HCT116 (cell line): ENCODE data around the gene TARM1. TPM values are rescaled to one million over a fixed set of nuclear protein-coding genes. Genes with fewer than 3 reads are reported as not detected.

Experiments used
- ATAC-seq: fragments of 200-7000 bp; cut with Tn5 transposase; 2 replicates; pipeline ENCODE4 v1.9.1; 2020; ENCODE audit warnings: mild to moderate bottlenecking, moderate library complexity
- BruUV-seq: library from RNA; stranded (reverse); fragments of 400-500 nt; replicated peaks from 2 replicates; lab custom pipeline; 2021; lab: Mats Ljungman, UMichigan
- CTCF ChIA-PET: fragments of 300-600 bp; sonication (Branson Sonifier 250); formaldehyde crosslinking; loops from one replicate; lab custom pipeline; 2021; ENCODE audit warnings: antibody characterized with exemption; lab: Charles Lee
- POLR2A ChIA-PET: fragments of 300-600, 350-600 bp; sonication (Branson Sonifier 250); formaldehyde crosslinking; loops from one replicate; lab custom pipeline; 2021; ENCODE audit warnings: antibody characterized with exemption; lab: Charles Lee
- RAD21 ChIA-PET, 2 experiments: fragments of 300-600 bp; sonication (Branson Sonifier 250); formaldehyde crosslinking; loops; one replicate each; lab custom pipeline; 2023; ENCODE audit warnings: low total read pairs in 2 of 2; ENCODE audit not compliant: uncharacterized antibody in 2 of 2, unreplicated experiment in 2 of 2, low non-redundant PET in 1 of 2; lab: Charles Lee
- DNase-seq: peaks from one replicate; pipeline ENCODE4 v3.0.0-alpha.2; 2010; ENCODE audit warnings: low read depth, low spot score
- H2AFZ ChIP-seq: fragments of 200-600 bp; shearing (Covaris generic), sonication (generic); 2 replicates; pipeline ENCODE4 v1.6.1; 2017; ENCODE audit warnings: low read depth, mixed run types, mixed read lengths, antibody characterized with exemption, low read length; ENCODE audit not compliant: poor library complexity, severe bottlenecking
- H3K27ac ChIP-seq: 2 replicates; pipeline ENCODE4 v1.5.1; 2012; ENCODE audit warnings: low read depth, low read length
- H3K27me3 ChIP-seq: fragments of 200-600 bp; sonication (generic); 2 replicates; pipeline ENCODE4 v1.6.1; 2016; ENCODE audit warnings: mixed run types, low read length, mixed read lengths; ENCODE audit not compliant: insufficient read depth
- H3K36me3 ChIP-seq, 2 experiments: fragments of 200-500 bp in 1 of 2; fragments of 200-600 bp in 1 of 2; sonication (Bioruptor generic) in 1 of 2; sonication (generic) in 1 of 2; 2 replicates each; pipeline versions ENCODE4 v1.5.1 to v1.6.1; 2014 to 2016; ENCODE audit warnings: low read length in 2 of 2, inconsistent platforms in 1 of 2, mixed read lengths in 1 of 2, mixed run types in 1 of 2; ENCODE audit not compliant: insufficient read depth in 2 of 2, control insufficient read depth in 1 of 2
- H3K4me1 ChIP-seq, 2 experiments: fragments of 200-600 bp in 1 of 2; sonication (generic) in 1 of 2; 2 replicates each; pipeline versions ENCODE4 v1.5.1 to v1.6.1; 2012 to 2017; ENCODE audit warnings: low read length in 2 of 2, inconsistent platforms in 1 of 2, mild to moderate bottlenecking in 1 of 2, mixed read lengths in 1 of 2, mixed run types in 1 of 2, moderate library complexity in 1 of 2; ENCODE audit not compliant: insufficient read depth in 2 of 2, control insufficient read depth in 1 of 2
- H3K4me2 ChIP-seq: fragments of 200-600 bp; sonication (generic); 2 replicates; pipeline ENCODE4 v1.6.1; 2017; ENCODE audit warnings: mixed run types, low read length, mixed read lengths
- H3K4me3 ChIP-seq, 2 experiments: fragments of 200-600 bp in 1 of 2; sonication (generic) in 1 of 2; replicated peaks in 1 of 2; 2 replicates each; pipeline ENCODE4 v1.5.1; 2011 to 2016; ENCODE audit warnings: low read length in 2 of 2, control low read depth in 1 of 2, low read depth in 1 of 2, mild to moderate bottlenecking in 1 of 2, mixed read lengths in 1 of 2, mixed run types in 1 of 2
- H3K79me2 ChIP-seq: fragments of 200-600 bp; sonication (generic); 2 replicates; pipeline ENCODE4 v1.6.1; 2017; ENCODE audit warnings: mild to moderate bottlenecking, mixed run types, low read length, moderate library complexity, mixed read lengths; ENCODE audit not compliant: insufficient read depth
- H3K9ac ChIP-seq: fragments of 200-600 bp; sonication (generic); 2 replicates; pipeline ENCODE4 v1.6.1; 2016; ENCODE audit warnings: low read length, mixed read lengths
- H3K9me2 ChIP-seq: fragments of 200-600 bp; sonication (generic), shearing (Covaris generic); 2 replicates; pipeline ENCODE4 v1.6.1; 2017; ENCODE audit warnings: mixed run types, mild to moderate bottlenecking, moderate library complexity; ENCODE audit not compliant: insufficient read depth
- H3K9me3 ChIP-seq, 2 experiments: fragments of 200-500 bp in 1 of 2; fragments of 200-600 bp in 1 of 2; sonication (Bioruptor generic) in 1 of 2; sonication (generic) in 1 of 2; 2 replicates each; pipeline ENCODE4 v1.6.1; 2014 to 2017; ENCODE audit warnings: low read length in 2 of 2, mixed read lengths in 2 of 2, inconsistent platforms in 1 of 2, low read depth in 1 of 2, mild to moderate bottlenecking in 1 of 2, mixed run types in 1 of 2, moderate library complexity in 1 of 2; ENCODE audit not compliant: control insufficient read depth in 1 of 2, insufficient read depth in 1 of 2
- H4K20me1 ChIP-seq: fragments of 200-600 bp; sonication (generic), shearing (Covaris generic); 2 replicates; pipeline ENCODE4 v1.6.1; 2017; ENCODE audit warnings: mixed run types, mild to moderate bottlenecking, moderate library complexity; ENCODE audit not compliant: insufficient read depth
- CTCF ChIP-seq, 3 experiments: fragments of 200-600 bp in 1 of 3; sonication (generic) in 1 of 3; IDR thresholded peaks in 2 of 3; conservative IDR thresholded peaks in 1 of 3; 2 replicates each; pipeline ENCODE4 v1.5.1; 2012 to 2017; ENCODE audit warnings: low read depth in 2 of 3, low read length in 2 of 3, antibody characterized with exemption in 1 of 3, borderline replicate concordance in 1 of 3, control low read depth in 1 of 3, mild to moderate bottlenecking in 1 of 3, mixed read lengths in 1 of 3, mixed run types in 1 of 3, moderate library complexity in 1 of 3; ENCODE audit not compliant: insufficient read depth in 1 of 3
- RAD21 ChIP-seq: IDR thresholded peaks from 2 replicates; pipeline ENCODE4 v1.6.1; 2012; ENCODE audit warnings: low read depth, mild to moderate bottlenecking
- ZNF274 ChIP-seq: fragments of 200-500 bp; sonication (Bioruptor generic); IDR thresholded peaks from 2 replicates; pipeline ENCODE4 v1.6.1; 2014; ENCODE audit warnings: mild to moderate bottlenecking, low read depth, low read length, inconsistent platforms
- intact Hi-C: fragments of 100-400 bp; cut with micrococcal nuclease; formaldehyde crosslinking; loops from 2 replicates; pipeline ENCODE4 v1.10.0; 2022
- total RNA-seq: library from RNA; stranded (reverse); gene quantifications from one replicate; pipeline ENCODE4 v1.2.1, GENCODE V29; 2021; ENCODE audit not compliant: unreplicated experiment

The TARM1 gene
- total RNA-seq, 1 experiment from 2014 or later: not detected

GRCh38 chr19:54030895-54031586 lies 50.1 kb downstream of the TARM1 start:
- no peaks in the 10 kb centered on the region for H4K20me1 ChIP-seq
- H3K4me2 ChIP-seq: no peak overlapping the region
- DNase-seq (no peak), ATAC-seq (peak; percentile 44; the same call in 1 of the 2 replicates)
- ChIA-PET POLR2A (no interaction called here), RAD21 (interaction anchor here (0.7 to 0.8 kb wide), 2 partner anchors 164 to 224 kb away, joined by 3 read pairs; no protein-coding TSS in a partner anchor), CTCF (interaction anchor here (0.8 to 1.4 kb wide), 4 partner anchors 11 to 238 kb away, joined by 3 to 9 read pairs (median 4); no protein-coding TSS in a partner anchor)
- no peaks in the 10 kb centered on the region for H3K27me3 ChIP-seq
- TF ChIP-seq CTCF (IDR thresholded peaks at IDR 0.05 in 2 of 3, conservative IDR thresholded peaks at IDR 0.05 in 1 of 3; ENCODE audit: borderline replicate concordance in 1 of 3, insufficient read depth in 1 of 3, low read depth in 2 of 3, low read length in 2 of 3): peak; percentile 35 to 52 (median 47); a peak in 5 of 6 replicates
- TF ChIP-seq ZNF274: no peak
- peak; percentile 40; the same call in 1 of the 2 replicates for TF ChIP-seq RAD21
- H3K4me3 ChIP-seq: no peak overlapping the region
- H3K79me2 ChIP-seq: no peaks in the 10 kb centered on the region
- intact Hi-C loops: loop anchor here (1.0 kb wide), 1 partner anchor 222 kb away; no protein-coding TSS in a partner anchor
- no peaks in the 10 kb centered on the region for H3K36me3 ChIP-seq
- no peaks in the 10 kb centered on the region for H3K9me3 ChIP-seq
- peaks cover 0 to 3% of the 10 kb centered on the region in 2 experiments; a peak in 1 of 4 replicates for H3K4me1 ChIP-seq
- H2AFZ ChIP-seq: no peak overlapping the region
- BruUV-seq: no TSS peak
- no peak overlapping the region for H3K9ac ChIP-seq
- no peaks in the 10 kb centered on the region for H3K9me2 ChIP-seq
- H3K27ac ChIP-seq: no peak overlapping the region
